Measurements from ENCODE around the gene SLC25A10.
A peak's percentile ranks its signal among the peaks of the same experiment; 100 is the strongest.

SLC25A10 gene

GRCh38 chr17:81682565-81683207 lies 29.4 kb upstream of the SLC25A10 start:
- TF ChIP-seq CTCF (conservative IDR thresholded peaks at IDR 0.05) (no peak), ZFX (IDR thresholded peaks at IDR 0.05) (no peak)
- H3K27ac ChIP-seq: peak overlapping the region; percentile 93

- peak overlapping the region; percentile 93 for H3K27ac ChIP-seq
- TF ChIP-seq CTCF (conservative IDR thresholded peaks at IDR 0.05) (no peak), ZFX (IDR thresholded peaks at IDR 0.05) (no peak)
Measured at GRCh38 chr17:81683208-81683583, 28.9 kb upstream of the SLC25A10 start.

- TF ChIP-seq ZFX (IDR thresholded peaks at IDR 0.05) (peak; percentile 79; the same call in 1 of the 2 replicates), CTCF (conservative IDR thresholded peaks at IDR 0.05) (no peak)
Measured at GRCh38 chr17:81683584-81684441, 28.3 kb upstream of the SLC25A10 start, which contains the start of the genes ARL16 and HGS. ARL16 (minus strand) TSS chr17:81683797; CDS start chr17:81683753, 44 bp downstream. HGS (plus strand) TSS chr17:81684011; CDS start chr17:81684067, 56 bp downstream.

GRCh38 chr17:81684442-81684911 lies 27.6 kb upstream of the SLC25A10 start:
- TF ChIP-seq ZFX (IDR thresholded peaks at IDR 0.05): peak; percentile 8; the same call in 1 of the 2 replicates
- no peak for TF ChIP-seq CTCF (conservative IDR thresholded peaks at IDR 0.05)
- peak overlapping the region; percentile 93 for H3K27ac ChIP-seq

More at GRCh38 chr17:81683584-81684441, 28.3 kb upstream of the SLC25A10 start, which contains the start of the genes ARL16 and HGS:
- peak within 1 kb of the TSS; percentile 93 for H3K27ac ChIP-seq

GRCh38 chr17:81685108-81685507 lies 27.0 kb upstream of the SLC25A10 start:
- TF ChIP-seq CTCF (conservative IDR thresholded peaks at IDR 0.05) (no peak), ZFX (IDR thresholded peaks at IDR 0.05) (no peak)
- H3K27ac ChIP-seq: peak overlapping the region; percentile 93

- TF ChIP-seq CTCF (conservative IDR thresholded peaks at IDR 0.05) (no peak), ZFX (IDR thresholded peaks at IDR 0.05) (no peak)
- H3K27ac ChIP-seq: no peak overlapping the region
Measured at GRCh38 chr17:81686614-81687013, 25.5 kb upstream of the SLC25A10 start.

All from C4-2B (cell line).